ENCODE results near the gene CA5B.
"Not testable (repeated sequence)": the region's sequence is repeated elsewhere in the genome, so short reads cannot be mapped to it uniquely, and the experiment has no call there.

Gene CA5B

GRCh38 chrX:15748841-15749240 is 10.8 kb downstream of the CA5B start:
- DNase-seq, result no peak

GRCh38 chrX:15749642-15750610 is 11.9 kb downstream of the CA5B start:
- DNase-seq, result no peak

GRCh38 chrX:15750611-15751154 is 12.6 kb downstream of the CA5B start:
- no peak for DNase-seq

- no peak for DNase-seq
Measured at GRCh38 chrX:15751155-15751819, 13.2 kb downstream of the CA5B start.

- no peak for DNase-seq
Measured at GRCh38 chrX:15755091-15755490, 17.0 kb downstream of the CA5B start.

GRCh38 chrX:15758140-15758539 is 20.1 kb downstream of the CA5B start:
- DNase-seq, result no peak

- not testable (repeated sequence) for DNase-seq
Measured at GRCh38 chrX:15759886-15760285, 21.8 kb downstream of the CA5B start.

- no peak for DNase-seq
Measured at GRCh38 chrX:15761564-15762191, 23.6 kb downstream of the CA5B start.

- DNase-seq, result no peak
Measured at GRCh38 chrX:15769300-15769954, 31.4 kb downstream of the CA5B start.

- DNase-seq, result no peak
Measured at GRCh38 chrX:15781961-15782699, 44.1 kb downstream of the CA5B start.

- no peak for DNase-seq
Measured at GRCh38 chrX:15785176-15785750, 47.2 kb downstream of the CA5B start.

- no peak for DNase-seq
Measured at GRCh38 chrX:15786915-15787314, 48.8 kb downstream of the CA5B start.

GRCh38 chrX:15789979-15790768 is 52.1 kb downstream of the CA5B start, which contains the start of gene ZRSR2:
TSS of gene ZRSR2 (plus strand) at chrX:15790484. CDS start at chrX:15790496, 12 bp downstream.
- DNase-seq, result peak; percentile 85

GRCh38 chrX:15790769-15791290 is 52.8 kb downstream of the CA5B start:
- DNase-seq, result no peak

- no peak for DNase-seq
Measured at GRCh38 chrX:15797707-15798106, 59.6 kb downstream of the CA5B start.

GRCh38 chrX:15804563-15804962 is 66.5 kb downstream of the CA5B start:
- DNase-seq, result no peak

- DNase-seq, result no peak
Measured at GRCh38 chrX:15808254-15808653, 70.2 kb downstream of the CA5B start.

GRCh38 chrX:15812192-15812938 is 74.3 kb downstream of the CA5B start:
- DNase-seq, result no peak

GRCh38 chrX:15813416-15813815 is 75.3 kb downstream of the CA5B start:
- DNase-seq, result no peak
